HUES6 (cell line): Measurements from ENCODE around the gene BMP7.

Experiments used
- H3K27ac ChIP-seq: 2 replicates; pipeline ENCODE4 v1.7.0; 2013; ENCODE audit warnings: low read depth, mild to moderate bottlenecking, low read length, inconsistent platforms
- H3K27me3 ChIP-seq: 2 replicates; pipeline ENCODE4 v1.6.1; 2013; ENCODE audit warnings: low read length; ENCODE audit not compliant: control insufficient read depth, insufficient read depth
- H3K36me3 ChIP-seq: 2 replicates; pipeline ENCODE4 v1.6.1; 2013; ENCODE audit warnings: low read length; ENCODE audit not compliant: control insufficient read depth, insufficient read depth
- H3K4me1 ChIP-seq: 2 replicates; pipeline ENCODE4 v1.6.1; 2013; ENCODE audit warnings: low read length; ENCODE audit not compliant: control insufficient read depth, insufficient read depth
- H3K4me3 ChIP-seq: 2 replicates; pipeline ENCODE4 v1.5.1; 2013; ENCODE audit warnings: low read depth, low read length
- H3K9ac ChIP-seq: one replicate; pipeline ENCODE4 v1.6.1; 2013; ENCODE audit warnings: mild to moderate bottlenecking, low read length
- H3K9me3 ChIP-seq: 2 replicates; pipeline ENCODE4 v1.6.1; 2013; ENCODE audit warnings: low read depth, low read length; ENCODE audit not compliant: control insufficient read depth, insufficient read depth

The BMP7 gene

GRCh38 chr20:57306747-57307146, 40.3 kb upstream of the BMP7 start:
- no peaks in the 10 kb centered on the region for H3K9me3 ChIP-seq
- no peak overlapping the region for H3K27ac ChIP-seq
- H3K4me3 ChIP-seq, result no peak overlapping the region
- no peaks in the 10 kb centered on the region for H3K36me3 ChIP-seq
- no peaks in the 10 kb centered on the region for H3K4me1 ChIP-seq
- no peaks in the 10 kb centered on the region for H3K27me3 ChIP-seq
- H3K9ac ChIP-seq, result no peak overlapping the region

- Histone ChIP-seq H3K27ac (no peak overlapping the region), H3K4me3 (no peak overlapping the region), H3K9ac (no peak overlapping the region), H3K9me3 (no peaks in the 10 kb centered on the region), H3K4me1 (no peaks in the 10 kb centered on the region), H3K36me3 (no peaks in the 10 kb centered on the region), H3K27me3 (no peaks in the 10 kb centered on the region)
Observed at GRCh38 chr20:57301026-57301425, 34.6 kb upstream of the BMP7 start.

DNA sequence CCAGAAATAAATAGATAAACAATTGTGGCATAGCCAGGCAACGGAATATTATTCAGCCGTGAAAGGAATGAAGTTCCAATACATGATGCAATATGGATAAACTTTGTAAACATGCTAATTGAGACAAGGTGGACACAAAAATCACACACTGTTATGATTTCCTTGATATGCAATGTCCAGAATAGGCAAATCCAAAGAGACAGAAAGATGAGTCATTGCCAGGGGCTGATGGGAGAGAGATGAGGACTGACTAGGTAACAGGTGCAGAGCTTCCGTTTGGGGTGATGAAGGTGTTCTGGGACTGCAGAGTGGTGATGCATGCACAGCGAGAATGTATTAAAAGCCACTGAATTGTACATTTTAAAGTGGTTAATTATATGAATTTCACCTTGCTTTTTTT, 32.0 kb upstream of the BMP7 start:
- Histone ChIP-seq H3K4me1 (peaks cover 4% of the 10 kb centered on the region; the same call in 1 of the 2 replicates), H3K9me3 (no peaks in the 10 kb centered on the region), H3K4me3 (no peak overlapping the region), H3K27me3 (no peaks in the 10 kb centered on the region), H3K9ac (no peak overlapping the region), H3K27ac (no peak overlapping the region), H3K36me3 (no peaks in the 10 kb centered on the region)

GRCh38 chr20:57294550-57294949, 28.1 kb upstream of the BMP7 start:
- Histone ChIP-seq H3K4me1 (peaks cover 4% of the 10 kb centered on the region; the same call in 1 of the 2 replicates), H3K9ac (no peak overlapping the region)

DNA sequence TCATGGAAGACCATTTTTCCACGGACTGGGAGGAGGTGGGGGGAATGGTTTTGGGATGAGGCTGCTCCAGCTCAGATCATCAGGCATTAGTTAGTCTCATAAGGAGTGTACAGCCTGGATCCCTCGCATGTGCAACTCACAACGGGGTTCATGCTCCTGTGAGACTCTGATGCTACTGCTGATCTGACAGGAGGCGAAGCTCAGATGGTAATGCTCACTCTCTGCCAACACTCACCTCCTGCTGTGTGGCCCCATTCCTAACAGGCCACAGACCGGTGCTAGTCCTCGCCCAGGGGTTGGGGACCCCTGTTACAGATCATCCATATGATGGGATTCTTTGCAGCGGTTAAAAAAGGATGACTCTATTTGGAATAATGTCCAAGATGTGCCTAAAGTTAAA, 27.6 kb upstream of the BMP7 start:
- H3K4me1 ChIP-seq, result peaks cover 4% of the 10 kb centered on the region; the same call in 1 of the 2 replicates
- H3K27me3 ChIP-seq, result no peaks in the 10 kb centered on the region; the same call in 1 of the 2 replicates
- H3K9ac ChIP-seq, result no peak overlapping the region
- H3K9me3 ChIP-seq, result no peaks in the 10 kb centered on the region
- no peak overlapping the region for H3K27ac ChIP-seq
- H3K4me3 ChIP-seq, result no peak overlapping the region
- H3K36me3 ChIP-seq, result no peaks in the 10 kb centered on the region

More at GRCh38 chr20:57294550-57294949, 28.1 kb upstream of the BMP7 start:
- Histone ChIP-seq H3K27ac (no peak overlapping the region), H3K36me3 (no peaks in the 10 kb centered on the region), H3K4me3 (no peak overlapping the region), H3K27me3 (no peaks in the 10 kb centered on the region; the same call in 1 of the 2 replicates), H3K9me3 (no peaks in the 10 kb centered on the region)

DNA sequence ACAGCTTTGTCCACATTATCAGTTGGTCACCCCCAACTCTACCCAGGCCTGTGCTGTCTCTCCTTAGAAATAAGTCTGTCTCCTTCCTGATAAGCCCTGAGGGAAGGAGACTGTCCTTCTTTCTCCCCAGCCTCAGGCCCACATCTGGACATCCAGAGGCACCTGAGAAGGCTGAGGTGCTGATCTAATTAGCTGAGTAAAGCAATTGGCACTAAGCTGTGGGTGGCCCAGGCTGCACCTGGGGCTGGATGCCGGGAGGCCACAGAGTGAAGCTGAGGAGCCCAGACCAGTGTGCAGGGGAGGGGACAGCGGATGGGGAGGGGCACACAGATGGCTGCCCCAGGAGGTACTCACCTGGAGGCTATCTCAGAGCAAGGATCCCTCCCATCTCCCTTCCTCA, 26.2 kb upstream of the BMP7 start:
- Histone ChIP-seq H3K9me3 (no peaks in the 10 kb centered on the region), H3K9ac (no peak overlapping the region), H3K36me3 (no peaks in the 10 kb centered on the region), H3K27me3 (no peaks in the 10 kb centered on the region; the same call in none of the 2 replicates), H3K4me3 (no peak overlapping the region), H3K27ac (no peak overlapping the region), H3K4me1 (peaks cover 7% of the 10 kb centered on the region; the same call in 1 of the 2 replicates)

DNA sequence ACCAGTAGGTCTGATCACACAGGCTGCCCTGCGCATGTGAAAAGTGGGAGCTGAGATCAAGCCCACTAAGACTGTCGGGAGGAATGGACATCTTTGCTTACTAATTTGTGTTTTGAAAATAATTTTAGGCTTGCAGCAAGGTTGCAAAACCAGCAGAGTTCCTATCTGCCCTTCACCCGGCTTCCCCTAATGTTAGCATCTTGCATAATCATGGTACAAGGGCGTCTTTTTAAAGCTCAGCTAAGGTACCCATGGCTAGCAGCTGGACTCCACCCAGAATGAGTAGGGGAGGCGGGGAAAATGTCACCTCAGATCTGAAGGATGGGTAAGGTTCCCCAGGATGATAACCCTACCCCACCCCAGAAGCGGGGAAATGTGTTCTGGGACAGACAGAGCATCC, 25.3 kb upstream of the BMP7 start:
- Histone ChIP-seq H3K4me3 (no peak overlapping the region), H3K4me1 (peaks cover 7% of the 10 kb centered on the region; the same call in 1 of the 2 replicates)

DNA sequence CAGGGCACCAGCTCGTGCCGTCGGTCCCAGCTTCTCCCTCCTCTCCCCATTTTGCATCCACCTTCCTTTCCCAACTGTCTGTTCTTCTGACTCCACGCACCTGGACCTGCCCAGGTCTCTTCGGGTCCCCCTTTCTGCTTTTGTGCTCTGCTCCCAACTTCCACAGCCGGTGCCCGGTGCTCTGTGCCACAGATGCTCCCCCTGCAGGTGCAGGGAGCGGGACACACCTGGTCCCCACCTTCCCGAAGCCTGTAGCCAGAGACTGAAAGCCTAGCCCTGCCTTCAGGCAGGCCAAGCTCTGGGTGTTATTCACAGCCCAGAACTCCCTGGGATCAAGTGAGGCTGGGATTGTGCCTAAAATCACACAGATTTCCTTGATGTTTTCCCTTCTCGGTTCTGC, 24.6 kb upstream of the BMP7 start:
- Histone ChIP-seq H3K9ac (no peak overlapping the region), H3K4me1 (peaks cover 7% of the 10 kb centered on the region; the same call in 1 of the 2 replicates), H3K9me3 (no peaks in the 10 kb centered on the region), H3K4me3 (no peak overlapping the region), H3K36me3 (no peaks in the 10 kb centered on the region), H3K27me3 (peaks cover 4% of the 10 kb centered on the region), H3K27ac (no peak overlapping the region)

More for the DNA sequence above, 25.3 kb upstream of the BMP7 start:
- H3K9me3 ChIP-seq, result no peaks in the 10 kb centered on the region
- H3K9ac ChIP-seq, result no peak overlapping the region
- H3K27me3 ChIP-seq, result peaks cover 3% of the 10 kb centered on the region
- no peak overlapping the region for H3K27ac ChIP-seq
- H3K36me3 ChIP-seq, result no peaks in the 10 kb centered on the region

DNA sequence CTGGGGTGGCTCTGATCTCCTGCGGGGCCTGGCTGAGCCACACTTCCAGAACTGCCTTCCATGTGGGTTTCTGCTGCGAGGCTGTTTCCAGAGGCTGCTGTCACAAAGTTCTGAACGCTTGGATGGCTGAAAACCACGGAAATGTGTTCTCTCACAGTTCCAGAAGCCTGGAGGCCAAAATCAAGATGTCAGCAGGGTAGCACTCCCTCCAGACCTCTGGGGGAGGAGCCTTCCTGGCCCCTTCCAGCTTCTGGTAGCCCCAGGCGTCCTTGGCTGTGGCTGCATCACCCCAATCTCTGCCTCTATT, 23.7 kb upstream of the BMP7 start:
- Histone ChIP-seq H3K9ac (no peak overlapping the region), H3K4me1 (peaks cover 7% of the 10 kb centered on the region; the same call in 1 of the 2 replicates), H3K27ac (no peak overlapping the region), H3K36me3 (no peaks in the 10 kb centered on the region), H3K4me3 (no peak overlapping the region), H3K9me3 (no peaks in the 10 kb centered on the region), H3K27me3 (peaks cover 4% of the 10 kb centered on the region)

GRCh38 chr20:57289391-57290177, 23.1 kb upstream of the BMP7 start:
- peaks cover 4% of the 10 kb centered on the region for H3K27me3 ChIP-seq
- H3K9ac ChIP-seq, result no peak overlapping the region
- H3K36me3 ChIP-seq, result no peaks in the 10 kb centered on the region
- H3K9me3 ChIP-seq, result no peaks in the 10 kb centered on the region
- no peak overlapping the region for H3K27ac ChIP-seq
- H3K4me1 ChIP-seq, result peaks cover 3% of the 10 kb centered on the region; the same call in 1 of the 2 replicates
- H3K4me3 ChIP-seq, result no peak overlapping the region

- peaks cover 3% of the 10 kb centered on the region; the same call in 1 of the 2 replicates for H3K4me1 ChIP-seq
- no peak overlapping the region for H3K4me3 ChIP-seq
- H3K36me3 ChIP-seq, result no peaks in the 10 kb centered on the region
- H3K9me3 ChIP-seq, result no peaks in the 10 kb centered on the region
- peaks cover 4% of the 10 kb centered on the region for H3K27me3 ChIP-seq
- no peak overlapping the region for H3K27ac ChIP-seq
- no peak overlapping the region for H3K9ac ChIP-seq
Observed at GRCh38 chr20:57288651-57289277, 22.3 kb upstream of the BMP7 start.
